NCI-H1105 (cell line): ENCODE data around the gene ZNRF3.
"Not testable (repeated sequence)": the region's sequence is repeated elsewhere in the genome, so short reads cannot be mapped to it uniquely, and the experiment has no call there.

Source experiments
- DNase-seq: peaks from one replicate; lab custom pipeline; 2025; lab: John Stamatoyannopoulos, UW

The ZNRF3 gene

GRCh38 chr22:29069463-29069862 lies 186.1 kb downstream of the ZNRF3 start:
- DNase-seq: no peak

- DNase-seq: no peak
These were observed 187.1 kb downstream of the ZNRF3 start for GRCh38 chr22:29070490-29070889.

GRCh38 chr22:29071261-29072045 lies 188.1 kb downstream of the ZNRF3 start:
- DNase-seq: no peak

- DNase-seq: peak; percentile 82
These were observed 189.0 kb downstream of the ZNRF3 start for GRCh38 chr22:29072193-29072978.

- no peak for DNase-seq
These were observed 189.7 kb downstream of the ZNRF3 start, which contains the start of gene KREMEN1 for GRCh38 chr22:29072979-29073617. Gene KREMEN1, plus strand, starts transcription at chr22:29073035. Its CDS starts 96 bp downstream, at chr22:29073131.

GRCh38 chr22:29073618-29074275 lies 190.4 kb downstream of the ZNRF3 start:
- no peak for DNase-seq

- no peak for DNase-seq
These were observed 191.0 kb downstream of the ZNRF3 start for GRCh38 chr22:29074276-29074772.

GRCh38 chr22:29078036-29078868 lies 194.9 kb downstream of the ZNRF3 start:
- DNase-seq: no peak

GRCh38 chr22:29078869-29079207 lies 195.5 kb downstream of the ZNRF3 start:
- DNase-seq: no peak

- peak; percentile 93 for DNase-seq
These were observed 196.0 kb downstream of the ZNRF3 start for GRCh38 chr22:29079218-29079901.

- DNase-seq: peak; percentile 53
These were observed 197.0 kb downstream of the ZNRF3 start for GRCh38 chr22:29080106-29080975.

- no peak for DNase-seq
These were observed 198.3 kb downstream of the ZNRF3 start for GRCh38 chr22:29081517-29082236.

GRCh38 chr22:29082826-29083545 lies 199.6 kb downstream of the ZNRF3 start:
- DNase-seq: no peak

GRCh38 chr22:29083576-29083932 lies 200.2 kb downstream of the ZNRF3 start:
- DNase-seq: not testable (repeated sequence)

GRCh38 chr22:29083933-29084591 lies 200.7 kb downstream of the ZNRF3 start:
- DNase-seq: no peak

- no peak for DNase-seq
These were observed 203.6 kb downstream of the ZNRF3 start for GRCh38 chr22:29087012-29087411.

GRCh38 chr22:29088809-29089208 lies 205.4 kb downstream of the ZNRF3 start:
- no peak for DNase-seq

- DNase-seq: no peak
These were observed 206.1 kb downstream of the ZNRF3 start for GRCh38 chr22:29089507-29089906.
